H1 (cell line): ENCODE data around the gene DGKH. TPM values are rescaled to one million over a fixed set of nuclear protein-coding genes. Genes with fewer than 3 reads are reported as not detected.

Source experiments
- CTCF ChIA-PET: fragments of 300-600 bp; sonication (Branson Sonifier 250); formaldehyde crosslinking; loops from one replicate; lab custom pipeline; 2021; ENCODE audit not compliant: partially characterized antibody; lab: Charles Lee
- POLR2A ChIA-PET: fragments of 300-600 bp; sonication (Branson Sonifier 250); formaldehyde crosslinking; loops from one replicate; lab custom pipeline; 2021; ENCODE audit warnings: inconsistent platforms; ENCODE audit not compliant: partially characterized antibody; lab: Charles Lee
- DNase-seq, 2 experiments: peaks; one replicate each; pipeline versions ENCODE4 v3.0.0 to v3.0.0-alpha.2; 2010 to 2022; ENCODE audit warnings: low spot score in 2 of 2, low read depth in 1 of 2, mixed read lengths in 1 of 2
- FAIRE-seq: peaks from 2 replicates; lab custom pipeline; 2011; peaks lifted over from hg19 to GRCh38; lab: Jason Lieb, UNC
- H2AFZ ChIP-seq: 2 replicates; pipeline ENCODE4 v1.8.1; 2012; ENCODE audit warnings: low read length, inconsistent platforms
- H2AK5ac ChIP-seq: 2 replicates; pipeline ENCODE4 v1.6.1; 2013; ENCODE audit warnings: low read depth, low read length
- H2BK120ac ChIP-seq: replicated peaks from 2 replicates; pipeline ENCODE3; 2013; ENCODE audit warnings: low read depth, low read length, inconsistent platforms
- H2BK12ac ChIP-seq: 2 replicates; pipeline ENCODE4 v1.6.1; 2013; ENCODE audit warnings: low read depth, low read length
- H2BK15ac ChIP-seq: 2 replicates; pipeline ENCODE4 v1.6.1; 2013; ENCODE audit warnings: low read length
- H2BK20ac ChIP-seq: 2 replicates; pipeline ENCODE4 v1.6.1; 2013; ENCODE audit warnings: low read length
- H2BK5ac ChIP-seq: 2 replicates; pipeline ENCODE4 v1.6.1; 2013; ENCODE audit warnings: low read depth, low read length
- H3K14ac ChIP-seq: 2 replicates; pipeline ENCODE4 v1.6.1; 2013; ENCODE audit warnings: inconsistent platforms; ENCODE audit not compliant: insufficient read length
- H3K18ac ChIP-seq: 2 replicates; pipeline ENCODE4 v1.6.1; 2013; ENCODE audit warnings: low read length; ENCODE audit errors: extremely low read depth
- H3K23ac ChIP-seq: 2 replicates; pipeline ENCODE4 v1.6.1; 2013; ENCODE audit warnings: inconsistent platforms; ENCODE audit not compliant: insufficient read length
- H3K23me2 ChIP-seq: 2 replicates; pipeline ENCODE4 v1.6.1; 2013; ENCODE audit warnings: low read depth, low read length
- H3K27ac ChIP-seq: 2 replicates; pipeline ENCODE4 v1.6.1; 2011; ENCODE audit warnings: low read depth, low read length, inconsistent platforms
- H3K27me3 ChIP-seq, 4 experiments: replicated peaks in 1 of 4; 1 replicate in 1 of 4; 2 replicates in 3 of 4; pipeline versions ENCODE4 v1.6.1 to v1.8.1; 2011 to 2013; ENCODE audit warnings: low read length in 3 of 4, mild to moderate bottlenecking in 3 of 4, inconsistent platforms in 2 of 4, mixed read lengths in 2 of 4, moderate library complexity in 1 of 4; ENCODE audit not compliant: control insufficient read depth in 3 of 4, insufficient read depth in 3 of 4; ENCODE audit errors: extremely low read depth in 1 of 4
- H3K36me3 ChIP-seq, 4 experiments: 2 replicates each; pipeline versions ENCODE4 v1.6.1 to v1.8.1; 2011 to 2013; ENCODE audit warnings: mild to moderate bottlenecking in 4 of 4, low read length in 3 of 4, moderate library complexity in 2 of 4, control low read depth in 1 of 4, inconsistent platforms in 1 of 4; ENCODE audit not compliant: insufficient read depth in 4 of 4, control insufficient read depth in 2 of 4
- H3K4ac ChIP-seq: replicated peaks from 2 replicates; pipeline ENCODE3; 2013; ENCODE audit warnings: low read length, low read depth, mixed read lengths, inconsistent platforms; ENCODE audit not compliant: insufficient read length
- H3K4me1 ChIP-seq, 4 experiments: replicated peaks in 1 of 4; 1 replicate in 1 of 4; 2 replicates in 3 of 4; pipeline versions ENCODE4 v1.6.1 to v1.8.1; 2011 to 2013; ENCODE audit warnings: low read length in 3 of 4, inconsistent platforms in 2 of 4, mixed read lengths in 1 of 4; ENCODE audit not compliant: insufficient read depth in 4 of 4, control insufficient read depth in 3 of 4
- H3K4me2 ChIP-seq, 2 experiments: 2 replicates each; pipeline versions ENCODE4 v1.6.1 to v1.8.1; 2011 to 2013; ENCODE audit warnings: low read depth in 2 of 2, low read length in 2 of 2, control low read depth in 1 of 2, inconsistent platforms in 1 of 2, mild to moderate bottlenecking in 1 of 2; ENCODE audit not compliant: insufficient read depth in 1 of 2
- H3K4me3 ChIP-seq, 4 experiments: fragments of 200-600, 300-600 bp in 1 of 4; sonication (generic), shearing (Covaris generic), sonication (Bioruptor Twin) in 1 of 4; 2 replicates each; pipeline versions ENCODE4 v1.5.1 to v1.8.1; 2011 to 2016; ENCODE audit warnings: low read length in 4 of 4, low read depth in 3 of 4, control low read depth in 2 of 4, inconsistent platforms in 2 of 4, mild to moderate bottlenecking in 2 of 4, mixed read lengths in 1 of 4, moderate library complexity in 1 of 4; ENCODE audit not compliant: insufficient read depth in 2 of 4; ENCODE audit errors: extremely low read depth in 1 of 4
- H3K56ac ChIP-seq: replicated peaks from 2 replicates; pipeline ENCODE3; 2013; ENCODE audit warnings: low read depth, mild to moderate bottlenecking, mixed read lengths, low read length, inconsistent platforms; ENCODE audit not compliant: insufficient read length
- H3K79me1 ChIP-seq: 2 replicates; pipeline ENCODE4 v1.6.1; 2013; ENCODE audit warnings: low read depth, low read length, control low read depth
- H3K79me2 ChIP-seq, 2 experiments: 2 replicates each; pipeline versions ENCODE4 v1.6.1 to v1.8.1; 2012 to 2013; ENCODE audit warnings: low read length in 2 of 2, mild to moderate bottlenecking in 2 of 2, inconsistent platforms in 1 of 2; ENCODE audit not compliant: insufficient read depth in 2 of 2, control insufficient read depth in 1 of 2
- H3K9ac ChIP-seq, 4 experiments: replicated peaks in 1 of 4; 1 replicate in 1 of 4; 2 replicates in 3 of 4; pipeline versions ENCODE4 v1.6.1 to v1.8.1; 2011 to 2013; ENCODE audit warnings: low read depth in 3 of 4, low read length in 3 of 4, control low read depth in 2 of 4, mild to moderate bottlenecking in 2 of 4, moderate library complexity in 2 of 4, inconsistent platforms in 1 of 4; ENCODE audit errors: extremely low read depth in 1 of 4
- H3K9me3 ChIP-seq, 2 experiments: 2 replicates each; pipeline versions ENCODE4 v1.6.1 to v1.8.1; 2012 to 2013; ENCODE audit warnings: mild to moderate bottlenecking in 2 of 2, moderate library complexity in 2 of 2, control low read depth in 1 of 2, inconsistent platforms in 1 of 2, low read depth in 1 of 2, low read length in 1 of 2, mixed read lengths in 1 of 2; ENCODE audit not compliant: insufficient read depth in 2 of 2
- H4K20me1 ChIP-seq, 2 experiments: replicated peaks in 1 of 2; 2 replicates each; pipeline versions ENCODE3 to v1.8.1; 2011 to 2013; ENCODE audit warnings: inconsistent platforms in 2 of 2, low read length in 2 of 2, mild to moderate bottlenecking in 1 of 2; ENCODE audit not compliant: insufficient read depth in 2 of 2, control insufficient read depth in 1 of 2
- H4K5ac ChIP-seq: 2 replicates; pipeline ENCODE4 v1.6.1; 2013; ENCODE audit warnings: low read length, low read depth, mixed read lengths, inconsistent platforms; ENCODE audit not compliant: insufficient read length
- H4K8ac ChIP-seq: 2 replicates; pipeline ENCODE4 v1.8.0; 2013; ENCODE audit warnings: mild to moderate bottlenecking, moderate library complexity, low read length, inconsistent platforms; ENCODE audit not compliant: insufficient read depth; ENCODE audit errors: extremely low read depth
- H4K91ac ChIP-seq: replicated peaks from 2 replicates; pipeline ENCODE3; 2013; ENCODE audit warnings: low read length, mixed read lengths, inconsistent platforms; ENCODE audit not compliant: insufficient read length
- ATF2 ChIP-seq: IDR thresholded peaks from 2 replicates; pipeline ENCODE4 v1.6.1; 2012; ENCODE audit warnings: low read length, inconsistent platforms
- CHD2 ChIP-seq: IDR thresholded peaks from 2 replicates; pipeline ENCODE4 v1.6.1; 2012; ENCODE audit warnings: low read length, improper control_type of control experiment
- EP300 ChIP-seq, 2 experiments: IDR thresholded peaks; 1 replicate in 1 of 2; 2 replicates in 1 of 2; pipeline ENCODE4 v1.6.1; 2011 to 2012; ENCODE audit warnings: low read depth in 2 of 2, low read length in 2 of 2, mild to moderate bottlenecking in 2 of 2, borderline replicate concordance in 1 of 2, inconsistent platforms in 1 of 2, moderate library complexity in 1 of 2
- EZH2 ChIP-seq: fragments of 200-600 bp; sonication (generic); IDR thresholded peaks from 2 replicates; pipeline ENCODE4 v1.7.1; 2012; ENCODE audit warnings: low read depth, mild to moderate bottlenecking, moderate library complexity, low read length, inconsistent platforms; ENCODE audit not compliant: severe bottlenecking
- HDAC2 ChIP-seq, 2 experiments: fragments of 300-600 bp in 1 of 2; sonication (generic) in 1 of 2; IDR thresholded peaks; 2 replicates each; pipeline ENCODE4 v1.6.1; 2011 to 2012; ENCODE audit warnings: low read depth in 2 of 2, low read length in 2 of 2, mild to moderate bottlenecking in 2 of 2, moderate library complexity in 2 of 2, borderline replicate concordance in 1 of 2, inconsistent platforms in 1 of 2
- POLR2AphosphoS5 ChIP-seq: IDR thresholded peaks from 2 replicates; pipeline ENCODE4 v1.6.1; 2011; ENCODE audit warnings: low read depth, low read length
- RFX5 ChIP-seq: IDR thresholded peaks from 2 replicates; pipeline ENCODE4 v1.6.1; 2011; ENCODE audit warnings: low read depth, low read length, improper control_type of control experiment, borderline replicate concordance
- SAP30 ChIP-seq: fragments of 300-600 bp; sonication (generic); IDR thresholded peaks from 2 replicates; pipeline ENCODE4 v1.7.1; 2012; ENCODE audit warnings: low read length, moderate library complexity, mild to moderate bottlenecking, inconsistent platforms; ENCODE audit not compliant: insufficient read depth, insufficient replicate concordance
- SIRT6 ChIP-seq: IDR thresholded peaks from one replicate; pipeline ENCODE4 v1.7.1; 2012; ENCODE audit warnings: low read length, inconsistent platforms
- SP4 ChIP-seq: IDR thresholded peaks from 2 replicates; pipeline ENCODE4 v1.6.1; 2012; ENCODE audit warnings: low read length, inconsistent platforms
- WGBS, 2 experiments: shearing (Covaris generic) in 1 of 2; methylation state at CpG; one replicate each; pipeline versions ENCODE4 v1.1.6 to v1.1.7; 2013 to 2015; ENCODE audit warnings: low lambda C conversion rate in 2 of 2, mixed read lengths in 2 of 2, inconsistent platforms in 1 of 2, low coverage in 1 of 2, missing lambda C conversion rate in 1 of 2; ENCODE audit not compliant: insufficient replicate concordance in 2 of 2, insufficient coverage in 1 of 2, insufficient read length in 1 of 2; ENCODE audit errors: extremely low coverage in 1 of 2, missing lambda C conversion rate in 1 of 2; 5-methylcytosine and 5-hydroxymethylcytosine counted together
- polyA plus RNA-seq, 7 experiments: library from polyadenylated mRNA; depleted of rRNA in 3 of 7; stranded (reverse) in 5 of 7; unstranded in 2 of 7; fragments of >200 nt in 5 of 7; fragments of 200-250 nt in 2 of 7; gene quantifications; 1 replicate in 5 of 7; 2 replicates in 1 of 7; 4 replicates in 1 of 7; pipeline versions ENCODE4 v1.2.1 to v1.2.3, GENCODE V29; 2011 to 2013; ENCODE audit warnings: missing spikeins in 2 of 7, mixed read lengths in 2 of 7
- total RNA-seq: library from RNA; stranded (reverse); fragmentation: NEBNext Ultra II Directional; extraction: Animal tissue kit (Norgen Biotek cat#: 25700); gene quantifications from 2 replicates; pipeline ENCODE4 v1.2.1, GENCODE V29; 2021

DGKH gene
- total and polyA plus RNA-seq, 2 of the 8 experiments (the other 6 are each of a cell fraction or from before 2014, with no cell fraction given), result 2.1 to 7.9 TPM

- Histone ChIP-seq H2BK12ac (no peak overlapping the region), H4K20me1 (peaks cover 0 to 3% of the 10 kb centered on the region in 2 experiments), H2BK120ac (no peak overlapping the region), H2AK5ac (no peak overlapping the region), H3K4me1 (peaks cover 0 to 3% (median 0%) of the 10 kb centered on the region in 4 experiments; a peak in 1 of 7 replicates), H3K79me2 (0 out of 4 replicates have a peak, but pooled peaks cover 0 to 2% of the 10 kb centered on the region in 2 experiments), H3K23me2 (no peaks in the 10 kb centered on the region; the same call in 1 of the 2 replicates), H3K9me3 (no peaks in the 10 kb centered on the region), H3K9ac (no peak overlapping the region), H2BK20ac (no peak overlapping the region), H2BK5ac (no peak overlapping the region), H2AFZ (no peak overlapping the region), H2BK15ac (no peak overlapping the region), H3K79me1 (0 out of 2 replicates have a peak, but pooled peaks cover 2% of the 10 kb centered on the region), H4K5ac (no peak overlapping the region), H3K18ac (no peak overlapping the region), H3K36me3 (no peaks in the 10 kb centered on the region), H3K4me2 (no peak overlapping the region), H3K14ac (no peak overlapping the region), H3K27me3 (no peaks in the 10 kb centered on the region), H3K23ac (no peak overlapping the region), H3K56ac (no peak overlapping the region), H4K91ac (no peak overlapping the region), H3K4ac (no peak overlapping the region), H3K4me3 (no peak overlapping the region), H4K8ac (no peak overlapping the region), H3K27ac (no peak overlapping the region)
- ChIA-PET CTCF (interaction anchor here (0.8 to 3.5 kb wide), 7 partner anchors 9 to 447 kb away, joined by 3 to 14 read pairs (median 4); no protein-coding TSS in a partner anchor), POLR2A (interaction anchor here (1.7 kb wide), 1 partner anchor 12 kb away, joined by 5 read pairs; no protein-coding TSS in a partner anchor)
- DNase-seq (no peak), FAIRE-seq (no peak)
- 63% methylated on average over 4 of the region's 4 CpGs; no CpG with 5 or more reads in 1 of the 2 experiments for WGBS, 2 experiments
- TF ChIP-seq HDAC2 (IDR thresholded peaks at IDR 0.05; ENCODE audit: borderline replicate concordance in 1 of 2, low read depth in 2 of 2, low read length in 2 of 2) (no peak), CHD2 (no peak), SIRT6 (no peak), EZH2 (no peak), RFX5 (no peak), SAP30 (no peak), SP4 (no peak), ATF2 (no peak), POLR2AphosphoS5 (no peak), EP300 (IDR thresholded peaks at IDR 0.05; ENCODE audit: borderline replicate concordance in 1 of 2, low read depth in 2 of 2, low read length in 2 of 2) (no peak)
Observed at GRCh38 chr13:42112864-42113263, 64.4 kb downstream of the DGKH start.
